Type B pancreatic cell (in vitro differentiated cells): ENCODE data around the gene OGFOD3. TPM values are rescaled to one million over a fixed set of nuclear protein-coding genes. Genes with fewer than 3 reads are reported as not detected.

Experiments
- DNase-seq: peaks from one replicate; pipeline ENCODE4 v3.0.0; 2021; ENCODE audit warnings: mixed read lengths; ENCODE audit not compliant: unreplicated experiment; ENCODE audit errors: extremely low spot score
- H3K27ac Mint-ChIP-seq: 2 replicates; pipeline ENCODE4 v1.8.0; 2021; ENCODE audit warnings: mild to moderate bottlenecking, mixed read lengths
- H3K27me3 Mint-ChIP-seq: 2 replicates; pipeline ENCODE4 v1.8.0; 2021; ENCODE audit warnings: mixed read lengths
- H3K36me3 Mint-ChIP-seq: 2 replicates; pipeline ENCODE4 v1.8.0; 2021; ENCODE audit warnings: mixed read lengths
- H3K4me1 Mint-ChIP-seq: one replicate; pipeline ENCODE4 v1.8.0; 2021; ENCODE audit warnings: mixed read lengths; ENCODE audit not compliant: unreplicated experiment
- H3K4me3 Mint-ChIP-seq: 2 replicates; pipeline ENCODE4 v1.8.0; 2021; ENCODE audit warnings: mild to moderate bottlenecking, mixed read lengths
- H3K9me3 Mint-ChIP-seq: 2 replicates; pipeline ENCODE4 v1.8.0; 2021; ENCODE audit warnings: mixed read lengths
- CTCF ChIP-seq: fragments of 200-600 bp; sonication (generic); conservative IDR thresholded peaks from 2 replicates; pipeline ENCODE4 v1.5.0; 2021; ENCODE audit warnings: antibody characterized with exemption, mild to moderate bottlenecking
- total RNA-seq: library from RNA; stranded (reverse); gene quantifications from 2 replicates; pipeline ENCODE4 v1.2.1, GENCODE V29; 2021; ENCODE audit warnings: low replicate concordance

Gene OGFOD3
- total RNA-seq, 1 donor from 2014 or later: 31.6 TPM

- no peaks in the 10 kb centered on the region for H3K27me3 Mint-ChIP-seq
- H3K4me3 Mint-ChIP-seq: peak overlapping the region; percentile 90
- H3K27ac Mint-ChIP-seq: no peak overlapping the region
- H3K9me3 Mint-ChIP-seq: peaks cover 6% of the 10 kb centered on the region
- no peak for DNase-seq
- H3K4me1 Mint-ChIP-seq: peaks cover 12% of the 10 kb centered on the region
- no peaks in the 10 kb centered on the region for H3K36me3 Mint-ChIP-seq
- TF ChIP-seq CTCF: no peak
These were observed 30.9 kb upstream of the OGFOD3 start for GRCh38 chr17:82449131-82449882.

GRCh38 chr17:82447876-82448275, 29.5 kb upstream of the OGFOD3 start:
- Mint-ChIP-seq H3K36me3 (no peaks in the 10 kb centered on the region), H3K27ac (no peak overlapping the region), H3K4me3 (peak overlapping the region; percentile 69), H3K27me3 (no peaks in the 10 kb centered on the region), H3K4me1 (peaks cover 12% of the 10 kb centered on the region), H3K9me3 (peaks cover 6% of the 10 kb centered on the region)
- DNase-seq: no peak
- TF ChIP-seq CTCF: no peak

GRCh38 chr17:82446649-82447048, 28.3 kb upstream of the OGFOD3 start:
- Mint-ChIP-seq H3K36me3 (no peaks in the 10 kb centered on the region), H3K9me3 (no peaks in the 10 kb centered on the region), H3K27ac (no peak overlapping the region), H3K4me3 (no peak overlapping the region), H3K4me1 (peaks cover 12% of the 10 kb centered on the region), H3K27me3 (no peaks in the 10 kb centered on the region)
- no peak for TF ChIP-seq CTCF
- DNase-seq: no peak

GRCh38 chr17:82446124-82446523, 27.7 kb upstream of the OGFOD3 start:
- Mint-ChIP-seq H3K27me3 (no peaks in the 10 kb centered on the region), H3K27ac (no peak overlapping the region), H3K4me3 (no peak overlapping the region)

GRCh38 chr17:82445542-82445941, 27.2 kb upstream of the OGFOD3 start:
- H3K9me3 Mint-ChIP-seq: no peaks in the 10 kb centered on the region
- no peaks in the 10 kb centered on the region for H3K27me3 Mint-ChIP-seq
- H3K27ac Mint-ChIP-seq: no peak overlapping the region
- DNase-seq: no peak
- H3K4me3 Mint-ChIP-seq: no peak overlapping the region
- no peaks in the 10 kb centered on the region for H3K36me3 Mint-ChIP-seq
- H3K4me1 Mint-ChIP-seq: peaks cover 4% of the 10 kb centered on the region
- TF ChIP-seq CTCF: no peak

More at GRCh38 chr17:82446124-82446523, 27.7 kb upstream of the OGFOD3 start:
- Mint-ChIP-seq H3K36me3 (no peaks in the 10 kb centered on the region), H3K4me1 (peaks cover 8% of the 10 kb centered on the region), H3K9me3 (no peaks in the 10 kb centered on the region)
- TF ChIP-seq CTCF: no peak
- no peak for DNase-seq
